PFSK-1 (cell line): ENCODE measurements around the gene GTF2F2.

ENCODE experiments used
- FOXP2 ChIP-seq: optimal IDR thresholded peaks from 2 replicates; pipeline ENCODE3; 2011; ENCODE audit warnings: borderline replicate concordance, control low read depth, inconsistent platforms; ENCODE audit not compliant: insufficient read depth; ENCODE audit errors: extremely low read length, extremely low read depth
- POLR2AphosphoS5 ChIP-seq: IDR thresholded peaks from 2 replicates; pipeline ENCODE4 v1.6.1; 2012; ENCODE audit warnings: low read depth, mild to moderate bottlenecking, control low read depth, low read length, moderate library complexity
- REST ChIP-seq, 2 experiments: IDR thresholded peaks; 2 replicates each; pipeline versions ENCODE4 v1.6.1 to v1.8.0; 2011 to 2012; ENCODE audit warnings: low read depth in 2 of 2, low read length in 2 of 2, control low read depth in 1 of 2, inconsistent platforms in 1 of 2, mild to moderate bottlenecking in 1 of 2, moderate library complexity in 1 of 2; ENCODE audit not compliant: insufficient read depth in 1 of 2
- SIN3A ChIP-seq: IDR thresholded peaks from 2 replicates; pipeline ENCODE4 v1.6.1; 2012; ENCODE audit warnings: mild to moderate bottlenecking, low read length, moderate library complexity, borderline replicate concordance; ENCODE audit not compliant: insufficient read depth
- TAF1 ChIP-seq: IDR thresholded peaks from 2 replicates; pipeline ENCODE4 v1.6.1; 2012; ENCODE audit warnings: low read length, control low read depth, borderline replicate concordance; ENCODE audit not compliant: insufficient read depth

Gene GTF2F2

GRCh38 chr13:45301263-45301662 is 181.0 kb downstream of the GTF2F2 start:
- TF ChIP-seq FOXP2 (no peak), SIN3A (no peak), TAF1 (no peak), POLR2AphosphoS5 (no peak), REST (IDR thresholded peaks at IDR 0.05; ENCODE audit: insufficient read depth in 1 of 2, low read depth in 2 of 2, low read length in 2 of 2) (no peak)

- TF ChIP-seq TAF1 (no peak), SIN3A (no peak)
These were observed 182.2 kb downstream of the GTF2F2 start for GRCh38 chr13:45302507-45302906.

DNA sequence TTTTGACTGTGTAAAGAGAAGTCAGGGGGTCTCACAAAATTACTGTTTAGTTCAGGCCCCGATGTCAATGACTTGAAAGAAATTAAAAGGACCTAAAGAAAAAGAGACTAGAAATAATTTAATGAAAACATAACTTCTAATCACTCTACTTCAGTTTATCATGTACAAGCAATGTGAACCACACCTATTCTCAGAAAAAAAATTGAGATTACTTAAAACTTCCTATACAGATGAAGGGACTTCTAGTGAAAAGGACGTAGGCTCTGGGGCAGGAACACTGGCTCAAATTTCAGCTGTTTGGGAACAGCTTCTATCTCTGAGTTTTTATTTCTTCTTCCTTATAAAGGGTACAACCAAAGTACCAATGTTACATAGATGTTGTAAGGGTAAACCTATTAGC is 182.7 kb downstream of the GTF2F2 start:
- no peak for TF ChIP-seq REST (IDR thresholded peaks at IDR 0.05; ENCODE audit: insufficient read depth in 1 of 2, low read depth in 2 of 2, low read length in 2 of 2)
- no peak for TF ChIP-seq SIN3A
- no peak for TF ChIP-seq POLR2AphosphoS5
- no peak for TF ChIP-seq TAF1
- no peak for TF ChIP-seq FOXP2

DNA sequence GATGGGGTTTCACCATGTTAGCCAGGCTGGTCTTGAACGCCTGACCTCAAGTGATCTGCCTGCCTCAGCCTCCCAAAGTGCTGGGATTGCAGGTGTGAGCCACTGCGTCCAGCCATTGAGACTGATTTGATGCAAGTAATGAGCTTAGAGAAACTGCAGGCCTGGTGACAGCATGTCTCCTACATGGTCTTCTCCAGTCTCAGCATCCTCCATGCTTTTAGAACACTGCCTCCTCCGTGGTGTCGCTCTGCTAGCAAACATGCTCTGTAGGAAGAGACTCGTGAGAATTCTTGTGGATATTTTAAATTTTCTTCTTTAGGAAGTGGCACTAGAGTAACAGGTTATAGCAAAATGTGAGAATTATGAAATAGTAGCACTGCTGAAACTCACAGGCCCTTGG is 183.6 kb downstream of the GTF2F2 start:
- TF ChIP-seq TAF1 (no peak), SIN3A (no peak), REST (IDR thresholded peaks at IDR 0.05; ENCODE audit: insufficient read depth in 1 of 2, low read depth in 2 of 2, low read length in 2 of 2) (no peak), FOXP2 (no peak), POLR2AphosphoS5 (no peak)

- TF ChIP-seq SIN3A = no peak
- no peak for TF ChIP-seq TAF1
- TF ChIP-seq POLR2AphosphoS5 = no peak
- no peak for TF ChIP-seq REST (IDR thresholded peaks at IDR 0.05; ENCODE audit: insufficient read depth in 1 of 2, low read depth in 2 of 2, low read length in 2 of 2)
- TF ChIP-seq FOXP2 = no peak
These were observed 184.8 kb downstream of the GTF2F2 start for GRCh38 chr13:45305079-45305478.
